Duodenal mucosa (tissue), 2 donors: Measurements from ENCODE around the gene SIX2.
A peak's percentile ranks its signal among the peaks of the same experiment; 100 is the strongest.

Experiments used
- H3K27ac ChIP-seq: one replicate; pipeline ENCODE4 v1.7.0; 2013; ENCODE audit warnings: low read depth, low read length
- H3K27me3 ChIP-seq, 2 donors: one replicate each; pipeline ENCODE4 v1.7.0; 2013; ENCODE audit warnings: low read length in 2 of 2, control low read depth in 1 of 2; ENCODE audit not compliant: insufficient read depth in 2 of 2, control insufficient read depth in 1 of 2
- H3K36me3 ChIP-seq, 2 donors: one replicate each; pipeline ENCODE4 v1.7.0; 2013; ENCODE audit warnings: low read length in 2 of 2, control low read depth in 1 of 2; ENCODE audit not compliant: insufficient read depth in 2 of 2, control insufficient read depth in 1 of 2
- H3K4me1 ChIP-seq, 2 donors: one replicate each; pipeline ENCODE4 v1.7.0; 2013; ENCODE audit warnings: low read length in 2 of 2, control low read depth in 1 of 2; ENCODE audit not compliant: insufficient read depth in 2 of 2, control insufficient read depth in 1 of 2
- H3K4me3 ChIP-seq, 2 donors: one replicate each; pipeline ENCODE4 v1.7.0; 2013; ENCODE audit warnings: low read length in 2 of 2, low read depth in 1 of 2
- H3K9ac ChIP-seq, 2 donors: one replicate each; pipeline ENCODE4 v1.7.0; 2013; ENCODE audit warnings: low read length in 2 of 2, low read depth in 1 of 2
- H3K9me3 ChIP-seq, 2 donors: one replicate each; pipeline ENCODE4 v1.7.0; 2013; ENCODE audit warnings: low read length in 2 of 2, control low read depth in 1 of 2; ENCODE audit not compliant: control insufficient read depth in 1 of 2

The SIX2 gene

GRCh38 chr2:44956843-44957242 is 52.4 kb downstream of the SIX2 start:
- Histone ChIP-seq H3K9ac (no peak overlapping the region), H3K9me3 (no peaks in the 10 kb centered on the region), H3K4me3 (no peak overlapping the region), H3K4me1 (peaks cover 18 to 22% of the 10 kb centered on the region in 2 donors), H3K36me3 (no peaks in the 10 kb centered on the region), H3K27ac (no peak overlapping the region), H3K27me3 (peaks cover 46 to 47% of the 10 kb centered on the region in 2 donors)

GRCh38 chr2:44955593-44956392 is 53.5 kb downstream of the SIX2 start:
- no peak overlapping the region for H3K9ac ChIP-seq
- H3K27ac ChIP-seq: no peak overlapping the region
- no peaks in the 10 kb centered on the region for H3K9me3 ChIP-seq
- H3K4me1 ChIP-seq: peaks cover 18 to 22% of the 10 kb centered on the region in 2 donors
- peaks cover 56 to 58% of the 10 kb centered on the region in 2 donors for H3K27me3 ChIP-seq
- no peaks in the 10 kb centered on the region for H3K36me3 ChIP-seq
- H3K4me3 ChIP-seq: peak overlapping the region; percentile 45 to 50
